IPS-NIHi7 (cell line): ENCODE results near the gene MOB2.
A peak's percentile ranks its signal among the peaks of the same experiment; 100 is the strongest.

Experiments
- DNase-seq: peaks from one replicate; pipeline ENCODE4 v3.0.0; 2012; ENCODE audit warnings: mixed read lengths; ENCODE audit errors: extremely low spot score

MOB2 gene

DNA sequence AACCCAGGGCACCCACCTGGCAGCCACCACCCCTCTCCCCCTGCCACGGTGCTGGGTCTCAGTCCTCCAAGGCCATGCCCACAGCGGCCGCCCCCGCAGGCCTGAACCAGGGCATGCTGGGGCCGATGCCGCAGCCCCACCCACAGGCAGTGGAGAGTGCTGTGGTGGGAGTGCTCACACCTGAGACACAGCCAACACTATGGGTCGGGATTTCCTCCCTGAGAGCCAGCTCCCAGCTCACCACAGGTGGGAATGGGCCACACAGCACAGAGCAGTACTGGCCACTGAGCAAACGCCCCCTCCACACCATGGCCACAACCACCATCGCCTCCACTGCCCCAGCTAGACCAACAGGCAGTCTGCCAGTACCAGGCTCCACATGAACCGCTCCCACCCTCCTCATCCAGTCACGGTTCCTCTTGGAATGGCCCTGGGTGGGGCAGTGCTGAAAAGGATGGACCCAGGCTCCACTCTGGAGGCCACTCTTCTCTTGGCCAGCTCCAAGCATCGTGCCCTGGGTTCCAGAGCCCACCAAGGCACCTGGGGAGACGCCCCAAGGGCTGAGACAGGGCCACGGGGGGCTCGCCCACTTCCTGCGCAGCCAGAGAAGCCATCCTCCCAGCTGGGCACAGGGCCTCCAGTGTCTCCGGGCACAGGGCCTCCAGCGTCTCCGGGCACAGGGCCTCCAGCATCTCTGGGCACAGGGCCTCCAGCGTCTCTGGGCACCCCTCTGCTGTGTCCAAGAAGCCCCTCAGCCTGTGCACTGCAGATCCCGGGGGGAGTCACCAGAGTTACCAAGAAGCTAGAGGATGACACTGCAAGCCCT lies 14.2 kb downstream of the MOB2 start:
- no peak for DNase-seq

- DNase-seq: no peak
Observed at GRCh38 chr11:1471736-1472135, 14.8 kb downstream of the MOB2 start.

GRCh38 chr11:1470681-1471611 lies 15.6 kb downstream of the MOB2 start:
- DNase-seq: no peak

- DNase-seq: no peak
Observed at GRCh38 chr11:1469911-1470680, 16.5 kb downstream of the MOB2 start.

DNA sequence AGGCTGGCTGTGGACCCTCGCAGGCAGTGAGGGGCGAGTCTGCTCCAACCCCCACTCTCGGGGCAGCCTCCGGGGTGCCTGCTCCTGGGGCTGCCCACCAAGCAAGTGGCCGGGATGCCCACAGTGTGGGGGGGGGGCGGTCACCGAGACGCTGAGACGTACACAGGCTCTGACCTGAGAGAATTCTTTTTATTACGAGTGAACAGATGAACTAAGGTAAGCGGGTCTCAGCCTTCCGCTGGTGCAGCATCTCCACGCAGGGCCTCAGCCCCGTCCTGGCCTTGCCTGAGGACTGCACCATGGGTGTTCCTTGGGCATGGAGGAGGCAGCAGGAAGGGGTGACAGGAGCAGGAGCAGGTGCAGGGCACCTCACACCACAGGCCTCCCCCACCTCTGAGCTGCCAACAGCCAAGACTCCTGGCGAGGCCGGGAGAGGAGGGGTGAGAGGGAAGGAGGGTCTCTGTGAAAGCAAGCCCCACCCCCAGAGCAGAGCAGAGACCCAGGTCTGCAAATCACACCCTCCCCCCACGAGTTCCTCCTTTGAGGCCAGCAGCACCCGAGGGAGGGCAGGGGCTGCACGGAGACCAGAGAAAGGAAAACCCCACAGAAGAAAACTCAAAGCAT lies 17.2 kb downstream of the MOB2 start:
- no peak for DNase-seq

GRCh38 chr11:1468473-1469066 lies 18.0 kb downstream of the MOB2 start:
- DNase-seq: no peak

DNA sequence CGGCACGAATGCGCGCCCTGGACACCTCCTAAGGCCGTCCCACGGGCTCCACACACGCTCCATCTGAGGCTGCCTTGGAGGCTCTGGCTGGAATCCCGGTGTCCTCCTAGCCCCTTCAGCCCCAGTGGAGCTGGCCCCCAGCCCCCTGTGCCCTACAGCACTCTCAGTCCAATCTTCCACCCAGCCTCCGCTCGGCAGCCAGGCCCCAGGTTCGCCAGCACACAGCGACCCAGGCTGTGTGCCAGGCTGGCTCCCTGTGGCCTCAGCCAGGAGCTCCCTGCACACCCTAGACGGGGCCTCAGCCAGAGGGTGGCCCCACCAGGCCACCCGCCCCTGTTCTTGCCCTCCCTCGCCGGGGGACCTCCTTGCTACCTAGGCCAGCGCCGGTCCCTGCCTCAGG lies 18.6 kb downstream of the MOB2 start:
- no peak for DNase-seq

DNA sequence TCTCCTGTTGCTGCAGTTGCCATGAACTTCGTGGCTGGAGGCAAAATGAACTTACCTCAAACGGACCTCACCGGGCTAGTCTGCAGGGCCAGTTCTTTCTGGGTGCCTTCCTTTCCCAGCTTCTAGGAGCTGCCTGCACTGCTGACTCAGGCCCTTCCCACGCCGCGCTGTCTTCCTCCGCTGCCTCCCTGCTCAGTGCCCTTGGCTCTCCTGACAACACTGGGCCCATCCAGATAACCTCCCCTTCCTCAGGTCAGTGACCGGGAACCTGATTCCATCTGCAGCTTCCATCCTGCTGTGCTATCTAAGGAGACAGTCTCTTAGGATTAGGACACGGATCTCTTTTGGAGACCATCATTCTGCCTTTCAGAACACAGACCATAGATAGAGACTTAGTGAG lies 19.3 kb downstream of the MOB2 start:
- no peak for DNase-seq

GRCh38 chr11:1466784-1467183 lies 19.8 kb downstream of the MOB2 start:
- no peak for DNase-seq

DNA sequence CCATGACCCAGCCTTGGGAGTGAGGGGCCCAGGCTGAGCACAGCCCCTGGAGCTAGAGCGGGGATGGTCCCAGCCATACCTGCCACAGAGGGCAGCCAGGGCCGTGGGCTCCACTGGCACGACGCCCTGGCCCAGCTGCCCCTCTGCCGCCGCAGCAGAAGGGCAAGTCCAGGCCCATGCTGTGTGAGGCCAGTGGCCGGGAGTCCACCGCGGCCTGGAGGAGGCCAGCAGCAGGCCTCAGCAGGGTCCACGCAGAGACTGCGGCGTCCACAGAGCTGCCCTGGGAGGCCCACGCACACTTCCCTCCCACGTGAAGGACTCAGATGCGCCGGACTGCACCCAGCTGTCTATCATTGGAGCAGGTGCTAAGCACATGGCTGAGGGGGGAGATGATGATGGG lies 23.5 kb downstream of the MOB2 start:
- no peak for DNase-seq

GRCh38 chr11:1462698-1462975 lies 23.9 kb downstream of the MOB2 start:
- no peak for DNase-seq

DNA sequence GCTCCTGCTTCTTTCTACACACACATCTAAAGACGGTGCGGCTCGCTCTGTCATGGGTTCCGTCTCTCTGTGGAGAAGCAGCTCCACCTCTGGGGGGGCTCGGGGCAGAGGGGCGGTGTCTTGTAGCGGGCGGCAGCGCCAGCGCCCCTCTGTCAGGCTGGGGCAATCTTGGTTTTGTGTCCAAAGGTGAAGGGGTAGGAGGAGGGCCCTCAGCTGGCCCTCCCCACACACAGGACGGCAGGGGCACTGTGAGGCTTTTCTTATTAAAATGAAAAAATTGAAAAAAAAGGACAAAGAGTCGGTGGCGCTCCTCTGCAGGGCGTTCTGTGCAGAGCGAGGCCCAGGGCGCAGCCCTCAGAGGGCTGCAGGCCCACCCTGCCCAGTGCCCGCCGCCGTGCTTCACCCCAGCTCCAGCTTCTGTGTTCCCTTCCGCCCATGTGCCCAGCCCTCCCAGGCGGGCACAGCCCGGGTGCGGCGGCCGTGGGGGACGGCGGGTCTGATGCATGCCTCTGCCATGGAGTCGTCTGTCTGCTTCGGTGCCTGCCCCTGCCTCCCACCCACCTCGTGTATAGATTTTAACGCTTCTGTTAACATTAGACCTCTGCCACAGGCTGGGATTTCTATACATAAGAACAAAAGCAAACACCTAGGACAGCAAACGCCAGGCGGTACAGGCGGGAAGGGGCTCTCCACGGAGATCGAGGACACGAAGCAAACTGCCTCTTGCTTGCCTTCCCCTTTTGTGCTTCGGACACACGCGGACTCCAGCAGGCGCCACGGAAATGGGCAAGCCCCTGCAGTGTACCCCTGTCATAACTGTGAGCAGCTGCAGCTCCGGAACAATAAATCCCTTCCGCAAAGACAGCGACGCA lies 24.5 kb downstream of the MOB2 start:
- DNase-seq: no peak

DNA sequence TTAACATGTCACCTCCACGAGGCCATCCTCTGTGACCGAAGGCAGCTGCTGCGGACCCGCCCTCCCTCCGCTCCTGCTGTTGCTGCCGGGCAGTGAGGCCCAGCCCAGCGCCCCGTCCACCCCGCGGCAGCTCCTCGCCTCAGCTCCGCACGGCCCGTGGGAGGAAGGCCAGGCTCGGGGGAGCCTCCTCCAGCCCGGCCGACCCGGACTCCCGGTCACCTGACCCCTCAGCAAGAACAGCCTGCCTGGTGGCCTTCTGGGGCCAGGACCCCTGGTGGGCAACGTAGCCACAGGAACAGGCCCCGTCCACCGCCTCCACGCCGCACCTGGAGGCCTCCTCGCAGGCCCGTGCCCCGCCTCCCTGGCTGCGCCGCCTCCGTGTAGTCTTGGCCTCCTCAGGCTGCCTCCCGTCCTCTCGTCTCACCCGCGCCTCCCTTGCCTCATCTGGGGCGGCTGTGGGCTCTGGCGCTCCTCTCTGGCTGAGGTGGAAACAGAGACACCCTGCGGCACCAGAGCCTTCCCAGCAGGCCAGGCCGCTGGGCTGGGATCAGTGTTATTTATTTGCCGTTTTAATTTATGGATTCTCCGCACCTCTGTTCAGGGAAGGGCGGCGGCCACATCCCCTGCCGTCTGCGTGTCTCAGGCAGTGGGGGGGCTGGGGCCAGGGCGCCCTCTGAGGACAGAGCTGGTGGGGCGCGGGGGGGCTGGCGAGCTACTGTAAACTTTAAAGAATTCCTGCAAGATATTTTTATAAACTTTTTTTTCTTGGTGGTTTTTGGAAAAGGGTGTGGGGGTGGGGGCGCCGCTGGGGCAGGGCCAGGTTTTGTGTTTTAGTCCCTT lies 25.4 kb downstream of the MOB2 start:
- DNase-seq: no peak

- DNase-seq: no peak
Observed at GRCh38 chr11:1460396-1460985, 26.1 kb downstream of the MOB2 start.

DNA sequence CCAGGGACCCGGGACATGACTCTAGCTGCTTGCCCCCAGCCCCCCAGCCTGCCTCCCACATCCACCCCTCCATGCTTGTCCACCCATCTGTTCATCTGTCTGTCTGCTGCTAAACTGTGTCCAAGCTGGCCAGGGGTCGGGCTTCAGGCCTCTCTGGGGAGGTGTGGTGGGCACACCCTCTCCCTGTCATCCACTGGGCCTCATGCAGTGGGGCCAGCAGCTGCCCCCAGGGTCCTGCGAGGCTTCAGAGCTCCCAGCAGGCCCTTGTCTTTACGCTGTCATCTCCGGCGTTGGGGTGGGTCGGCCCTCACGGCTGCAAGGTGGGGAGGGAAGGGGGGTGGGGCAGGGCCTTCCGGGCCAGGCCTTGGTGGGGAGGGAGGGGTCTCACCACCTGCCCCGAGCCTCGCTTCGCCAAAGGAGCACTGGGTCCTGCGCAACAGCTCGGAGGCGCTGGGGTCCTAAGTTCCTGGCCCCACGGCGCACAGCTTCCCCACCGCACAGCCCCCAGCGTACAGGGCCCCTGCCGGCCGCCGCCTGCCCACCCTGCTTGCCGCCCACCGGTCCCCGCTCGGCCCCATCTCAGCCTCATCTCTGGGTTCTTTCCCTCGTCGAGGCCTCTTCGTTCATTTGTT lies 26.7 kb downstream of the MOB2 start:
- DNase-seq: no peak

- no peak for DNase-seq
Observed at GRCh38 chr11:1459219-1459575, 27.4 kb downstream of the MOB2 start.

DNA sequence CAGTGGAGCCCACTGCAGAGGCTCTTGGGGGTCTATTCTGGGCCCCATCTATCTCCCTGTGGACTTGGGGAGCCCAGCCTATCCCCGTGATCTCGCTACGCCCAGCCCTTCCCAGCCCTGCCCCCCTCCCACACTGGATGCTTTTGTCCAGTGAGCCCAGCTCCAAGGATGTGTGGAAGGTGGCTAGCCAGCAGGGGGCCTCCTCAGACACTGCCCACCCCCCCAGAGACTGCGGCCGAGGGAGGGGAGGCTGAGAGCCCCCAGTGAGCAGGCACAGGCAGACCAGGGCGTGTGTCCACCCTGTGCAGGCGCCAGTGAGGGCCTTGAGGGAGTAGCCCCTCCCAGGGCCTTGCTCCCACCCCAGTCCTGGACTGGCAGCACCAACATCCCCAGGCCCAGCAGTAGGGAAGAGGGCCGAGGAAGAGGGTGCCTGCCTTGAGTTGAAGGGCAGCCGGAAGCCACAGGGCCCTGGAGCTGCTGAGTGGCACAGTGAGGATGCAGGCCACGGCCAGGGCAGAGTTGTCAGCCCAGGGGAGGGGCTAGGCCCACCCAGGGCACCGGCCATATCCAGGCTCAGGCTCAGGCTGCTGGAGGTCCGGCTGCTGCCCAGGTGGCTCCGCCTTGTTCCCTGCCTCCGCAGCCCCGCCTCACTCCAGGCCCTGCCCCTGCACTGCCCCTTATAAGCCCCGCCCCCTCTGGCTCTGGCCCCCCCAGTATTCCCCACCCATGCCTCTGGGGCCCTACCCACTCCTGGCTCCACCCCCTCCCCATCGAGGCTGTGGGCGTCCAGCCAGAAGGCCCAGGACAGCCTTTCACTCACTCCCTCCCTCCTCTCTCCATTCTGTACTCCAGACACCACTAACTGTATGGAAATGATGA lies 28.0 kb downstream of the MOB2 start:
- DNase-seq: peak; percentile 80

GRCh38 chr11:1457856-1458255 lies 28.7 kb downstream of the MOB2 start:
- no peak for DNase-seq
